ENCODE measurements around the gene NIFK.

GRCh38 chr2:121686902-121687301 is 49.8 kb downstream of the NIFK start:
- TF ChIP-seq, protein P1, sequence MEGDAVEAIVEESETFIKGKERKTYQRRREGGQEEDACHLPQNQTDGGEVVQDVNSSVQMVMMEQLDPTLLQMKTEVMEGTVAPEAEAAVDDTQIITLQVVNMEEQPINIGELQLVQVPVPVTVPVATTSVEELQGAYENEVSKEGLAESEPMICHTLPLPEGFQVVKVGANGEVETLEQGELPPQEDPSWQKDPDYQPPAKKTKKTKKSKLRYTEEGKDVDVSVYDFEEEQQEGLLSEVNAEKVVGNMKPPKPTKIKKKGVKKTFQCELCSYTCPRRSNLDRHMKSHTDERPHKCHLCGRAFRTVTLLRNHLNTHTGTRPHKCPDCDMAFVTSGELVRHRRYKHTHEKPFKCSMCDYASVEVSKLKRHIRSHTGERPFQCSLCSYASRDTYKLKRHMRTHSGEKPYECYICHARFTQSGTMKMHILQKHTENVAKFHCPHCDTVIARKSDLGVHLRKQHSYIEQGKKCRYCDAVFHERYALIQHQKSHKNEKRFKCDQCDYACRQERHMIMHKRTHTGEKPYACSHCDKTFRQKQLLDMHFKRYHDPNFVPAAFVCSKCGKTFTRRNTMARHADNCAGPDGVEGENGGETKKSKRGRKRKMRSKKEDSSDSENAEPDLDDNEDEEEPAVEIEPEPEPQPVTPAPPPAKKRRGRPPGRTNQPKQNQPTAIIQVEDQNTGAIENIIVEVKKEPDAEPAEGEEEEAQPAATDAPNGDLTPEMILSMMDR (conservative IDR thresholded peaks at IDR 0.05; ENCODE audit: low read length) = no peak
- TF ChIP-seq EZH2phosphoT487 (IDR thresholded peaks at IDR 0.05; ENCODE audit: borderline replicate concordance) = no peak
